Hepatocyte (in vitro differentiated cells): ENCODE data around the gene NPEPL1. TPM values are rescaled to one million over a fixed set of nuclear protein-coding genes. Genes with fewer than 3 reads are reported as not detected.

ENCODE experiments used
- DNase-seq: peaks from one replicate; pipeline ENCODE4 v3.0.0-alpha.2; 2016; ENCODE audit warnings: low spot score
- H2AFZ ChIP-seq: fragments of 200-600 bp; sonication (generic); 2 replicates; pipeline ENCODE4 v1.6.0; 2016; ENCODE audit warnings: antibody characterized with exemption, mild to moderate bottlenecking
- H3K27ac ChIP-seq: fragments of 200-600 bp; sonication (generic); 2 replicates; pipeline ENCODE4 v1.5.1; 2016; ENCODE audit warnings: mild to moderate bottlenecking
- H3K27me3 ChIP-seq: fragments of 200-600 bp; sonication (generic); 2 replicates; pipeline ENCODE4 v1.6.1; 2016
- H3K36me3 ChIP-seq: fragments of 200-600 bp; sonication (generic); replicated peaks from 2 replicates; pipeline ENCODE4 v1.5.1; 2016; ENCODE audit warnings: low read depth; ENCODE audit not compliant: insufficient read depth
- H3K4me1 ChIP-seq: fragments of 200-600 bp; sonication (generic); 2 replicates; pipeline ENCODE4 v1.5.1; 2016; ENCODE audit warnings: mild to moderate bottlenecking, moderate library complexity; ENCODE audit not compliant: insufficient read depth
- H3K4me2 ChIP-seq: fragments of 200-600 bp; sonication (generic); 2 replicates; pipeline ENCODE4 v1.6.0; 2016
- H3K4me3 ChIP-seq: fragments of 200-600 bp; sonication (generic); 2 replicates; pipeline ENCODE4 v1.5.1; 2016; ENCODE audit warnings: mild to moderate bottlenecking
- H3K79me2 ChIP-seq: fragments of 200-600 bp; sonication (generic); 2 replicates; pipeline ENCODE4 v1.6.0; 2017; ENCODE audit warnings: mild to moderate bottlenecking
- H3K9me2 ChIP-seq: fragments of 200-600 bp; sonication (generic); replicated peaks from 2 replicates; pipeline ENCODE4 v1.6.0; 2017; ENCODE audit warnings: mild to moderate bottlenecking; ENCODE audit not compliant: insufficient read depth
- H3K9me3 ChIP-seq: fragments of 200-600 bp; sonication (generic); 2 replicates; pipeline ENCODE4 v1.5.1; 2016; ENCODE audit warnings: low read depth, mild to moderate bottlenecking
- H4K20me1 ChIP-seq: fragments of 200-600 bp; sonication (generic); 2 replicates; pipeline ENCODE4 v1.6.0; 2016; ENCODE audit warnings: mild to moderate bottlenecking; ENCODE audit not compliant: insufficient read depth, poor library complexity, severe bottlenecking
- CTCF ChIP-seq: fragments of 200-600 bp; sonication (generic); IDR thresholded peaks from 2 replicates; pipeline ENCODE4 v1.5.1; 2016; ENCODE audit warnings: antibody characterized with exemption, mild to moderate bottlenecking; ENCODE audit not compliant: poor library complexity
- EZH2 ChIP-seq: fragments of 200-600 bp; sonication (generic); IDR thresholded peaks from 2 replicates; pipeline ENCODE4 v1.6.1; 2016; ENCODE audit warnings: antibody characterized with exemption, mild to moderate bottlenecking, borderline replicate concordance
- EZH2phosphoT487 ChIP-seq: fragments of 200-600 bp; sonication (generic); IDR thresholded peaks from one replicate; pipeline ENCODE4 v1.6.1; 2018; ENCODE audit warnings: antibody characterized with exemption, mild to moderate bottlenecking, low read depth, moderate library complexity; ENCODE audit not compliant: unreplicated experiment, severe bottlenecking
- WGBS: methylation state at CpG from one replicate; pipeline ENCODE4 v1.1.6; 2016; ENCODE audit warnings: low lambda C conversion rate; ENCODE audit errors: missing lambda C conversion rate; 5-methylcytosine and 5-hydroxymethylcytosine counted together
- polyA plus RNA-seq: library from polyadenylated mRNA; unstranded; fragments of >200 nt; fragmentation: Nextera tagmentation; extraction: Ambion mirVana; gene quantifications from 2 replicates; pipeline ENCODE4 v1.2.1, GENCODE V29; 2016
- total RNA-seq: library from RNA; depleted of rRNA; stranded (reverse); fragments of >200 nt; gene quantifications from 2 replicates; pipeline ENCODE4 v1.2.3, GENCODE V29; 2014

NPEPL1 gene
- total and polyA plus RNA-seq, 2 experiments from 2014 or later: 15.2 to 42.3 TPM

DNA sequence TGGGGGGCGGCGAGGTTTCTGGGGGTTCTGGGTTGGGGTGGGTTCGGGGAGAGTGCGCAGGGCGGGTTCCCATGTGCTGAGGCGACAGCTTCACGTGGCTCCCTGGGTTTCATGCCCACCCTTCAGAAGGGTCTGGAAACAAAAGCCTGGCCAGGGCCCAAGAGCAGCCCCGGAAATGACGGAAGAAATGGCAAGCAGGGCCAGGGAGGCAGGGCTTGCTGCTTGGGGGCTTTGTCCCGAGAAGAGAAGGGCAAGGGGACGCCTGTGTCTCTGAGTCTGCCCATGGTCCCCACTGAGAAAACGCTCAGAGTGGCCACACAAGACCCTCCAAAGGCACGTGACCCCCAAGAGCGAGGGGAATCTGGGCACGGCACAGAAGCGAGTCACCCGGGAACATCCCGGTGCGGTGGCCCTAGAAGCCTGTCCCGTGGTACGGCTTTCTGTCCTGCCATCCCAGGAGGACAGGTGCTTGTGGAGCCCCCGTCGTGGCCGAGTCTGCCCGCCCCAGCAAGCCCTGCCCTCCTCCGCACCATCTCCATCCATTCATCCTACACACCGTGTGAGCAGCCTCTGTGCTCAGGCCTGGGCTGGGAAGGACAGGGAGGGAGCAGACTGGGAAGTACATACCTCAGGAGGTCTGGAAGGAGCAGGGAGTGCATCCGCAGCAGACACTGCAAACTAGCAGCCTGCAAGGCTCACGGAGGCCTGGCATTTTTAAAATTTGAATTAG is 9.0 kb downstream of the NPEPL1 start:
- Histone ChIP-seq H3K4me3 (no peak overlapping the region), H3K79me2 (no peaks in the 10 kb centered on the region), H4K20me1 (no peaks in the 10 kb centered on the region), H3K27me3 (no peaks in the 10 kb centered on the region), H3K36me3 (no peaks in the 10 kb centered on the region), H3K9me3 (no peaks in the 10 kb centered on the region), H3K4me2 (no peak overlapping the region), H3K4me1 (no peaks in the 10 kb centered on the region), H3K9me2 (no peaks in the 10 kb centered on the region), H3K27ac (no peak overlapping the region), H2AFZ (no peak overlapping the region)
- no peak for DNase-seq
- no peak for TF ChIP-seq EZH2phosphoT487
- no peak for TF ChIP-seq EZH2
- no peak for TF ChIP-seq CTCF
- WGBS: 92% methylated on average over 20 of the region's 29 CpGs

DNA sequence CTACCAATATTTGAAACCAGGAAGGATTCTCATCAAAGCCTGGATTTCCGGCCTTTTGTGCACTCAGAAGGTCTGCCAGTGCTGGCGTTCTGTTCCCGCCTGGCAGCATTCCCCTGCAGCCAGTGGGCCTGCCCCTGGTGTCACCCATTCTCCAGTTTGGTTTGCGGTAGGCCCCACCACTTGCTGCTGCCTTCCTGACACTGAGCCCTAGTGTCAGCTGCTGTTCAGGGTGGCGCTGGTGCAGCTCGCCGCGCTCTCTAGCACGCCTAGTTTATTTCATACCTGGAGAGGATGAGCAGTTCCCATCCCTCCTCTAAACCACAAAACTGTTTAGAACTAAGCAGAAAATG is 9.5 kb downstream of the NPEPL1 start:
- no peak for TF ChIP-seq CTCF
- no peak for TF ChIP-seq EZH2
- no peak for TF ChIP-seq EZH2phosphoT487
- Histone ChIP-seq H3K4me3 (no peak overlapping the region), H3K36me3 (no peaks in the 10 kb centered on the region), H4K20me1 (no peaks in the 10 kb centered on the region), H3K9me3 (no peaks in the 10 kb centered on the region), H3K4me2 (no peak overlapping the region), H3K4me1 (no peaks in the 10 kb centered on the region), H3K27me3 (no peaks in the 10 kb centered on the region), H3K9me2 (no peaks in the 10 kb centered on the region), H2AFZ (no peak overlapping the region), H3K79me2 (no peaks in the 10 kb centered on the region), H3K27ac (no peak overlapping the region)
- DNase-seq: no peak
- 88% methylated on average over 9 of the region's 9 CpGs for WGBS

GRCh38 chr20:58702859-58703648 is 10.5 kb downstream of the NPEPL1 start:
- H3K27ac ChIP-seq: no peak overlapping the region
- H4K20me1 ChIP-seq: no peaks in the 10 kb centered on the region
- no peaks in the 10 kb centered on the region for H3K36me3 ChIP-seq
- H3K9me3 ChIP-seq: no peaks in the 10 kb centered on the region
- no peak for DNase-seq
- H3K4me1 ChIP-seq: no peaks in the 10 kb centered on the region
- no peaks in the 10 kb centered on the region for H3K9me2 ChIP-seq
- H2AFZ ChIP-seq: no peak overlapping the region
- H3K4me2 ChIP-seq: no peak overlapping the region
- H3K79me2 ChIP-seq: no peaks in the 10 kb centered on the region
- TF ChIP-seq EZH2phosphoT487 (no peak), EZH2 (no peak), CTCF (no peak)
- WGBS: 94% methylated on average over 28 of the region's 28 CpGs
- no peak overlapping the region for H3K4me3 ChIP-seq
- no peaks in the 10 kb centered on the region for H3K27me3 ChIP-seq
